ENCODE results near the gene HYAL3. TPM values are rescaled to one million over a fixed set of nuclear protein-coding genes. Genes with fewer than 3 reads are reported as not detected.
"Not testable (repeated sequence)": the region's sequence is repeated elsewhere in the genome, so short reads cannot be mapped to it uniquely, and the experiment has no call there.

HYAL3 gene
- total and polyA plus RNA-seq, 2 experiments from 2014 or later, result 2.4 to 7.1 TPM

GRCh38 chr3:50314342-50314741, 15.1 kb upstream of the HYAL3 start:
- 0 out of 2 replicates have a peak, but pooled peaks cover 6% of the 10 kb centered on the region for H3F3A ChIP-seq (replicated peaks; ENCODE audit: low read depth)
- peaks cover 6% of the 10 kb centered on the region for H3K36me3 ChIP-seq (ENCODE audit: insufficient read depth)
- no peak for TF ChIP-seq EZH2phosphoT487 (IDR thresholded peaks at IDR 0.05; ENCODE audit: unreplicated experiment)
- Mint-ChIP-seq H3K4me1 (peaks cover 10% of the 10 kb centered on the region), H3K36me3 (ENCODE audit: low read depth) (peaks cover 66% of the 10 kb centered on the region), H3K9me3 (peaks cover 28% of the 10 kb centered on the region), H3K27me3 (ENCODE audit: insufficient read depth, low read depth, poor library complexity) (peaks cover 7% of the 10 kb centered on the region), H3K4me3 (no peak overlapping the region), H3K27ac (no peak overlapping the region)
- no peak overlapping the region for H3K4me2 ChIP-seq
- H3K4me3 ChIP-seq, result no peak overlapping the region
- no peaks in the 10 kb centered on the region for H3K9me2 ChIP-seq (ENCODE audit: insufficient read depth)
- H4K20me1 ChIP-seq (replicated peaks; ENCODE audit: insufficient read depth), result no peaks in the 10 kb centered on the region; the same call in 1 of the 2 replicates
- no peak overlapping the region for H2AFZ ChIP-seq
- H3K79me2 ChIP-seq (replicated peaks; ENCODE audit: insufficient read depth), result peaks cover 11% of the 10 kb centered on the region
- H3K27me3 ChIP-seq (ENCODE audit: insufficient read depth), result no peaks in the 10 kb centered on the region
- no peak overlapping the region for H3K27ac ChIP-seq (ENCODE audit: low read depth)
- DNase-seq (ENCODE audit: low spot score) (no peak), ATAC-seq (no peak)
- H3K4me1 ChIP-seq (ENCODE audit: insufficient read depth), result no peaks in the 10 kb centered on the region; the same call in 1 of the 2 replicates

GRCh38 chr3:50312041-50312440, 12.8 kb upstream of the HYAL3 start:
- not testable (repeated sequence) for H3K4me3 ChIP-seq; H3K4me3 Mint-ChIP-seq; H3K9me2 ChIP-seq (ENCODE audit: insufficient read depth); H2AFZ ChIP-seq; H3K4me1 Mint-ChIP-seq; H3K36me3 ChIP-seq (ENCODE audit: insufficient read depth); H3K79me2 ChIP-seq (replicated peaks; ENCODE audit: insufficient read depth); H3K4me1 ChIP-seq (ENCODE audit: insufficient read depth); H3K27me3 Mint-ChIP-seq (ENCODE audit: insufficient read depth, low read depth, poor library complexity); H3K27me3 ChIP-seq (ENCODE audit: insufficient read depth); H3K4me2 ChIP-seq; H3K27ac ChIP-seq (ENCODE audit: low read depth); H3K27ac Mint-ChIP-seq; ATAC-seq; DNase-seq (ENCODE audit: low spot score); H3F3A ChIP-seq (replicated peaks; ENCODE audit: low read depth); H4K20me1 ChIP-seq (replicated peaks; ENCODE audit: insufficient read depth)
- H3K9me3 Mint-ChIP-seq, result peaks cover 50% of the 10 kb centered on the region
- peaks cover 58% of the 10 kb centered on the region for H3K36me3 Mint-ChIP-seq (ENCODE audit: low read depth)

- Mint-ChIP-seq H3K27ac (no peak overlapping the region), H3K9me3 (peaks cover 44% of the 10 kb centered on the region), H3K4me1 (peaks cover 19% of the 10 kb centered on the region), H3K27me3 (ENCODE audit: insufficient read depth, low read depth, poor library complexity) (peaks cover 11% of the 10 kb centered on the region), H3K36me3 (ENCODE audit: low read depth) (peaks cover 28% of the 10 kb centered on the region), H3K4me3 (no peak overlapping the region)
- no peak for ATAC-seq
- Histone ChIP-seq H3K27ac (ENCODE audit: low read depth) (no peak overlapping the region), H4K20me1 (replicated peaks; ENCODE audit: insufficient read depth) (no peaks in the 10 kb centered on the region), H3K4me2 (no peak overlapping the region), H3K9me2 (ENCODE audit: insufficient read depth) (no peaks in the 10 kb centered on the region), H3F3A (replicated peaks; ENCODE audit: low read depth) (peaks cover 14% of the 10 kb centered on the region), H3K27me3 (ENCODE audit: insufficient read depth) (no peaks in the 10 kb centered on the region), H2AFZ (no peak overlapping the region), H3K4me3 (no peak overlapping the region), H3K36me3 (ENCODE audit: insufficient read depth) (no peaks in the 10 kb centered on the region), H3K4me1 (ENCODE audit: insufficient read depth) (peaks cover 19% of the 10 kb centered on the region), H3K79me2 (replicated peaks; ENCODE audit: insufficient read depth) (no peaks in the 10 kb centered on the region)
- TF ChIP-seq EZH2phosphoT487 (IDR thresholded peaks at IDR 0.05; ENCODE audit: unreplicated experiment) (no peak), ZNF462 (CRISPR knock-in tag; IDR thresholded peaks at IDR 0.05) (no peak), CTCF (conservative IDR thresholded peaks at IDR 0.05; ENCODE audit: low read depth in 2 of 2) (no peak)
- no peak for DNase-seq (ENCODE audit: low spot score)
Measured at GRCh38 chr3:50304601-50305000, 5.4 kb upstream of the HYAL3 start.

Measured in GM23338 (cell line).